ENCODE data around the gene TRMT2A.

DNA sequence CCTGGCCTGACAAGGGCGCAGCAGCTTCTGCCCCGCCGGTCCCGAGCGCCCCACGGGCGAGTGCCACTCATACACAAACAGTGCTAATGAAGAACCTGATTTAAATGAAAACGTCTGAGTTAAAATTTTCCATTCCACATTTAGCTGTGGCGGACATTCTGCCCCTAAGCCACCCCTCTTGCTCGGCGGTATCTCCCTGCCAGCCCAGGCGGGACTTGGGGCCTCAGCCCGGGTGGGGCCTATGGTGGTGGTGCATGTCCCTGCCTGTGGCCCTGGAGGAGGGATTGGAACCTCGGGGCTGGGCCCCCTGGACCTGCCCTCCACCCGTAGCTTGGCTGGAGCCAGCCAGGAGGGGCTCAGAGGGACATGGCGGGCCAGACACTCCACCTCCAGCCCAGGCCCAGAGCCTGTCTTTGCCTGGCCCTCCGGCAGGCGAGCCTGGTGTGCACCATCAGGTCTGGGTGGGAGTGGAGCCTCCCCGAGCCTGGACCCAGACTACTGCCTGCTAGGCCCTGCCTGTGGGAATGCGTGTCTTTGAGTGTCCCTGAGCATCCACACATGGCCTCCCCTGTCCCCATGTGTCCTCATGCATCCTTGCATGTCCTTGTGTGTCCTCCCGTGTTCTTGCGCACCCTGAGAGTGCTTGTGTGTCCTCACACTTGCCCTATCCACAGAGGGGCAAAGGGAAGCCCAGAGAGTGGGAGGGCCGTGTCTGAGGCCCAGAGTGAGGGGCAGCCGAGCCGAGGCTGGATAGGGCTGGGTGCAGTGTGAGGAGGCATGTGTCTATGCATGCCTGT is 19.0 kb upstream of the TRMT2A start:
- TF ChIP-seq EZH2 (IDR thresholded peaks at IDR 0.05; ENCODE audit: borderline replicate concordance, low read depth, low read length, severe bottlenecking): no peak
- TF ChIP-seq, protein P1, sequence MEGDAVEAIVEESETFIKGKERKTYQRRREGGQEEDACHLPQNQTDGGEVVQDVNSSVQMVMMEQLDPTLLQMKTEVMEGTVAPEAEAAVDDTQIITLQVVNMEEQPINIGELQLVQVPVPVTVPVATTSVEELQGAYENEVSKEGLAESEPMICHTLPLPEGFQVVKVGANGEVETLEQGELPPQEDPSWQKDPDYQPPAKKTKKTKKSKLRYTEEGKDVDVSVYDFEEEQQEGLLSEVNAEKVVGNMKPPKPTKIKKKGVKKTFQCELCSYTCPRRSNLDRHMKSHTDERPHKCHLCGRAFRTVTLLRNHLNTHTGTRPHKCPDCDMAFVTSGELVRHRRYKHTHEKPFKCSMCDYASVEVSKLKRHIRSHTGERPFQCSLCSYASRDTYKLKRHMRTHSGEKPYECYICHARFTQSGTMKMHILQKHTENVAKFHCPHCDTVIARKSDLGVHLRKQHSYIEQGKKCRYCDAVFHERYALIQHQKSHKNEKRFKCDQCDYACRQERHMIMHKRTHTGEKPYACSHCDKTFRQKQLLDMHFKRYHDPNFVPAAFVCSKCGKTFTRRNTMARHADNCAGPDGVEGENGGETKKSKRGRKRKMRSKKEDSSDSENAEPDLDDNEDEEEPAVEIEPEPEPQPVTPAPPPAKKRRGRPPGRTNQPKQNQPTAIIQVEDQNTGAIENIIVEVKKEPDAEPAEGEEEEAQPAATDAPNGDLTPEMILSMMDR (IDR thresholded peaks at IDR 0.05; ENCODE audit: borderline replicate concordance, extremely low read depth, low read length, poor library complexity, severe bottlenecking): no peak
